IPS DF 4.7 (cell line): ENCODE data around the gene APBA2.
"Not testable (repeated sequence)": the region's sequence is repeated elsewhere in the genome, so short reads cannot be mapped to it uniquely, and the experiment has no call there.

Experiments
- DNase-seq: peaks from one replicate; pipeline ENCODE4 v3.0.0-alpha.2; 2013; ENCODE audit warnings: low spot score; ENCODE audit errors: extremely low read depth

APBA2 gene

DNA sequence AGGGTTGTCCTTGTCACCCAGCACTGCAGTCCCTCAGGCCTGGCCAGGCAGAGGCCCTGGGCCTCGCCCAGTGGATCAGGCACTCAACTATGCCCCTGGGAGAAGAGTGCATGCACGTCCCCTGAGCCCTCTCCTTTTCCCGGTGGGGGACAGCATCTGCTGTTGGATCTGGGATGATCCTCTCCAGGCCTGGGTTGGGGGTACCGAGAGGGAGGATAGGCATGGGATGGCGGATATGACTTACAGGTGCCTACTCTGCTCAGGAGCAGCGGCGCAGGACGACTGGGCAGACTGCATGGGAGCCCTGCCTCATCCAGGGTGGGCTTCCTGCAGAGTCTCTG lies 9.0 kb upstream of the APBA2 start:
- no peak for DNase-seq

DNA sequence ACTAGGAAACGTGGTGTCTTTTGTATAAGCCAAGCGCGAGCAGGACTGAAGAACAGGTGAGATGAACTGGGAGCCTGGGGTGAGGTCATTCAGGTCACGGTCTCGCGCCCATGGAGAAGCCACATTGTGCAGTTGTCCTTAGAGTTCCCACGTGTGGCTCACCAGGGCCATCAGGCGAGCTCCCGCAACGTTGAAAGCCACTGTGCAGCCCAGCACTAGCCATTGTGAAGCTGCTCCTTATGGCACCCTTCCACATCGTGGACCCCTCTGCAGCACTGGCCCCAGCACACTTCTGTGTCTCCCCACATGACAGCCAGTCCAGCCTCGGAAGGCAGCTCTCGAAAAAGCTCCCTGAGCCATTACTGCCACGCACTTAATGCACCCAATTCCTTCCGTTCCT lies 7.6 kb upstream of the APBA2 start:
- DNase-seq, result no peak

DNA sequence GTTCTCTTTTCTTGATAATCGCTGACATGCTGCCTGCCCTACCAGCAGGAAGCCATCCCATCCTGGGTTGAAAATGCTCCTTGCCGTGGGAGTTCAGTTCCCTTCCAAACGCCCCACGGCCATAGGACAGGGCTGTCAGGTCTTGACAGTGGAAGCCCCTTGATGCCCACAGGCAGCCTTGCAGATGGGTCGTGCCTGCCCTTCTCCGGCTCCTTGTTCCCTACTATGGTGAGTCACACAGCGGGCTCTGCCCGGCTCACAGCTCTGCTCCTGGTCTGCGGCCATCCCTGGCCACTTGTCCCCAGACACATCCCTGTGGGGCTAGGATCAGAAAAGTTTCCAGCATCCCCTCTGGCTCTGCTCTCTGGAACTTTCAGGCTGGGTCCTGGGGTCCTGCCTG lies 6.2 kb upstream of the APBA2 start:
- DNase-seq, result no peak

DNA sequence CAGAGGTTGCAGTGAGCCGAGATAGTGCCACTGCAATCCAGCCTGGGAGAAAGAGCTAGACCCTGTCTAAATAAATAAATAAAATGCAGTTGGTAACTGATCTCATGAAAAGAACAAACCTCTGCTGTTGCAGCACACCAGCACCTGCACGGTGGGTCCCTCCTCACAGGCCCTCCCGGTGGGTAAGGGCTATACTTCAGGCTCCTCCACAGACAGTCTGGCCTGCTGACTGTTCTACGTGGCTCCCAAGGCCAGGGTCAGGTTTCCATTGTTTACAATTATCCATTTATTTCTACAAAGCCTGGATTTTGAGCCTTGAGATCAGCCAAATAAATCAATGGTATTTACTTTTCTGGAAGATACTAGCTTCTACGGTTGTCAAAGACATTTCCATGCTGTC lies 5.1 kb upstream of the APBA2 start:
- no peak for DNase-seq

DNA sequence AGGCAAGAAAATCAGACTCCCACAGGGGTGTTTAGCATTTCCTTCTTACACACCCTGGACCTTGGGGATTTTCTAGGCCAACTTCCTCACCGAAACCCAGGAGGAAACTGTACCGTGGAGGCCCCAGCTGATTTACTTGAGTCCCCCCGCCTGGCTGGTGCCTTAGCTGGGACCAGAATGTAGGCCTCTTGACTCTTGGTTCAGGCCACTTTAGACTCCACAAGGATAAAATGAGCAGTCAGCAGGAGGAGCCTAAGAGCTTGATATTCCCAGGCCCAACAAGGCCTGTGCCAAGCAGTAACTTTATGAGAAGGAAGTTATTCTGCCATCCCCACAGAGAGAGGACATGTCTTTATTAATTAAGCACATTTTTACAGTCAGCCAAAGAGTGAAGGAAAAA lies 4.6 kb upstream of the APBA2 start:
- no peak for DNase-seq

DNA sequence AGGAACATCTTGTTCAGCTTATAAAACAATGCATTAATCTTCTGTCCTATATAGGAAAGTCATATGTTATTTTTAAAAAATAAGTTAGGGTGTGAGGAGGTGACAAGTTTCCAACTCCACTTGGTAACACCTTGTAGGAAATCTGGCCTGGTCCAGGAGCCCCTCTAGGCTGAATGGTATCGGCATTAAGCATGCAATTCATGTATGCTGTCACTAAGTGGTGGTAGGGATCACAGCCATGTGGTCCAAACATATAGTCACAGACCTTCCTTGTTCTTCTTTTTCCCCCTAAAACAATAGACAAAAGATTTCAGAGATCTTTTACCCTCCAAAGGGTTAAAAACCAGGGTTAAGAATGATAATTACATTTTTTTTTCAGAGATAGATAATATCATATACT lies 4.2 kb upstream of the APBA2 start:
- DNase-seq, result no peak

DNA sequence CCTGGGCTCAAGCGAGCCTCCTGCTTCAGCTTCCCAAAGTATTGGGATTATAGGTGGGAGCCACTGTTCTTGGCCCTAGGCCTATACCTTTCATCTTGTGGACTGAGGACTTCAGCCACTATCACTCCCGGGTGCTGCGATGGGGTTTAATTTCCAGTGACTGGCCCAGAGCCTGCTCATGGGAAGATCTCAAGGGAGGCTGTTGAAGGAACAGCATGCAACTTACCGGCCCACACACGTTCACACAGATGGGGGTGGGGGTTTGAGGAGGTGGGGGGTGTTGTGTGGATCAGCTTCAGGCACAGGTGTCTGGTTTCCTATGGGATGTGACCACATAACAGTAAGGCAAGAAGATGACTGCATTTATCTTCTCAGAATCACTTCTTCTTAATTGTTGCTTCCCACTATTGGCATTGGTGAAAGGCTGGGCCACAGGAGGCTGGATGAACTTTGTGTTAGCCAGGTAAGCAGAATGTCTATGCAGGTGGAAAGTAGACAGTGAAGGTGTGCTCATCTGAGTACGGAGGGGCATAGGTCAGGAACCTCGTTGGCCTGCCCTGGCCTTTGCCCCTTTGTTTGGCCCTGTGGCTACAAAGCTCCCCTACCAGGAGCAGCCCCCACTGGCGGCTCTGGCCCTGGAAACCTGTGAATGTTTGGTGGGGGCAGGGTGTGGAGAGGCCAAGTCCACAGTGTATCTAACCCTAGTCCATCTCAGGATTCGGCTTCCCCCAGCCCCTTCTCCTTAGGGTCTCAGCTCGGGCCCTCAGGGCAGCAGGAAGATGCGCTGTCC lies 1.4 kb upstream of the APBA2 start:
- no peak for DNase-seq

DNA sequence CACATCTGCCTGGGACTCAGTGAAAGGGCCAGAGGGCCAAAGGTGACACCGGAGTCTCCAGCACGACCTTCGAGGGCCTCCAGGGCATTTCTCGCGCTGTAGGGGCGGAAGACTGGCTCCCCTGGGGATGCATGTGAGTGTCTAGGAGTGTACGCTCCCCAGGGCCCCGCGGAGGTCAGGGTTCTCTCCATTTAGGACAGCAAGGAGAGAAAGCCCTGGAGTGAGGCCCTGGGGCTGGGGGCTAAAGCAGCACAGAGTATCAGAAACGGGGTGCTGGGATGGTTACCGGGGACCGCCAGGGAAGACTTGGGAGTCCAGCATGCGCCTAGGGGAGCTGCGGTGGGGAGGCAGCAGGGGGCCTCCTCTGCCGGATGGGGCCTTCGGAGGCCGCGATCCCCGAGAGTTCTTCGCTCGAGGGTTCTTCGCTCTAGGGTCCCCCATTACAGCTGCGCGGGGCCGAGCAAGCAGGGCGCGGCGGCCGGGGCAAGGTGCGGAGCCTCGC lies 595 bp upstream of the APBA2 start:
- no peak for DNase-seq

DNA sequence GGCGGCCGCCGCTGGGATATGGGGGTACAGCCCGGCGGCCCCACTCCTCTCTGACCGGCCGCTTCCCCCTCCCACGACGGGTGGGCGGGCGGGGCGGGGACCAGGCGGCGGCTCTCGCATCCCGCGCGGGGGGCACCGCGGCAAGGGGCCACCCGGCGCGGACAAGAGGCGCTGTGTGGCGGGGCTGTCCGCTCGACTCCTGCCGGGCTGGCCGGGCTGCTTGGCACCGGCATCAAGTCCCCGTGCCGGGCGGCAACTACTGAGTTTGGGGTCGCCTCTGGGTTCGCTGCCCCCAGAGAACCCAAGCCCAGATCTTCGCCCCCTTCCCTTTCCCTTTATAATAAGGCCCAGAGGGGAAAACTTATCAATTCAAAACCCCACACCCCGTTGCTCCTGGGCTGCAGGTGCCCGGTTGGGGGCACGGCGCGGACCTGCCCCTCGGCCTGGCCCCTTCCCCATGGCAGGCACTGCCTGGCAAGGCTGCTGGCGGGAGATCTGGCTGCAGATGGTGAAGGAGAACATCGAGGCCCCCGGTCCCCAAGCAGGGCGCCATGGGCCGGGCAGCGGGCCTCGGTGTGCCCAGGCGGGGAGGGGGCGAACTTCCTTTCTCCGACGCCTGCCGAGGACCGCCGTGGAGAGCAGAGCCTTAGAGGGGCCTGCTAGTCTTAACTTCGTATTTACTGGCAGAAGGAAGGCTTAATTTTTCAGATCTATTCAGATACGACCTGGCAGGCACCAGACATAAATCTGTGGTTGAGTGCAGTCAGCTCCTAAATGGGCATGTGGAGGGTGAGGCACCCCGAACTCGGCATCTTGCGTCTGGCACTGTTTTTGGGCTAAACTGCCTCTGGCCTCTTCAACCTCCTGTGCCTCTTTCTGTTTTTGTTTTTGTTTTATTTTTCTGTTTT lies 911 bp downstream of the APBA2 start:
- DNase-seq, result no peak

DNA sequence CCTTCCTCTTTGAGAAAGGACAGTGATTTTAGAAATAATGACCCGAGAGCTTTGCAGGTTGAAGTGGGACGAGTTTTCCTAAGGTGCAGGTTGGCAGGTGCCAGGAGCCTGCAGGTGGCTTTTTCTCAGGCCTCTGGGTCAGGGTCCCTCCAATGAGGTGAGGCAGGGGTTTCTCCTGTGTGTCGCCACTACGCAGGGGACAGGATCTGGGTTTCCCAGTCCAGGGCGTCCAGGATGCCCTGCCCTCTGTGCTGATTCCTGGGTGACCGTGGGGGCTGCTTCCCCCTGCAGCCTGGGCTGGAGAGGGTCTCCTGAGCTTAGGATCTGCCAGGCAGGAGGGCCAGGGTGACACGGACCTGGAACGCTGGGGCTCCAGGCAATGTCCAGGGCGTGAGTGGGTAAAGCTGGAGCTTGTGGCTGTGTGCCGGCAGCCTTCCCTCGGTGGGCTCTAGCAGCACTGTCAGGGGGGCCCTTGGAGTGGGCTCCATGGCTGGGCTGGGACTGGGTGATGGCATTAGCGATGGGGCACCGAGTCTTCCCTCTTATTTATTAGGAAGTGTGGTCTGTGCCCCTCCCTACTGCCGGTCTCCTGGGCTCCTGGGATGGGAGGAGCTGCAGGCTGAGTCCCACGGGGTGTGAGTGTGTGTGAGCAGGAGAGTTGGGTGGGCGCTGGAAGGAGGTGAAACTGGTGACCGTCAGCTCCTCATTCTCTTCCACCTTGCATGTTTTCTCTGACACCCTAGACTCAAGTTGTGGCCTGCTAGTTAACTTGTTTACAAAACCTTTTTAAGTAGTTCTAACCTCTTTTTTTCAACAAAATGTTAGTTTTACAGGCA lies 1.8 kb downstream of the APBA2 start:
- no peak for DNase-seq

DNA sequence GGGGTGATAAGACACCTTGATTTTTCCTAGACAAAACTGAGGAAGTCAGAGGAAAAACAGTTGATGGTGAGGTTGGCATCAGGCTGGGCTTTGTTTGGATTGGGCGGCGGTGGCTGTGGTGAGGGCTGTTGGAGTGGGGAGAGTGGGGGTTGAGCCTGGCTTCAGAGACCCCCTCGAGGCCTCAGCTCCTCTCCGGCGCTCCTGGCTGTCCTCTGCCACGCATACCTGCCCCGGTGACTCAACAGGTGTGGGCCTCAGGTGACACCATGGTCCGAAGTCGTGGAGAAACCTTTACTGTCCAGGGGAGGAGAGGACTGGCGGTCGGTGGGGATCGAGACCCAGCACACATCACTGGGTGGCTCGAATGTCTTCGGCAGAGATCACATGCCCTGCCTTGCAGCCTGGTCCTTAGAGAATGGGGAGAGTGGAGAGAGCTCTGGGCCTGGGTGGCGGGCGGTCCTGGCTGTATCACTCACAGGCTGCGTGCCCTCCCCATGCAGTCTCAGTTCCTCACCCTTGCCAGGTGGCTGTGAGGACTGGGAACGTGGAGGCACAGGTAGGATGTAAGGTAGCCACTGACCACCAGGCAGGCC lies 2.6 kb downstream of the APBA2 start:
- DNase-seq, result no peak

DNA sequence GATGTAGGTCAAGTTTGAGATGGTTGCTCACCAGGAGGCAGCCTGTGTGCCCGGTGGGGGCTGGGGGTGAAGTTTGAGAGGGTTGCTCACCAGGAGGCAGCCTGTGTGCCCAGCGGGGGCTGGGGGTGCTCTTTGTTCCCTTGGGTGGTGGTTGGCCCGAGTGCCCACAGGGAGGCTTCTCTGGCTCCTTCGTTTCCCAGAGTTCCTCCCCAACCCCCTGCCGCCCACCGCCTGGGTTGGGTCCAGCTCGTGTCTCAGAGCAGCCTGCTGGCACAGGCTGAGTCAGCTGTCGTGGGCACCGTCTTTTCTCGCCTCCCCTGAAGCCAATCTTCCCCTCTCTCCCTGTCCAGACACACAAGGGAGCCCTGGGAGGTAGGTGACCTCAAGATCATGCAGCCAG lies 3.1 kb downstream of the APBA2 start:
- no peak for DNase-seq

DNA sequence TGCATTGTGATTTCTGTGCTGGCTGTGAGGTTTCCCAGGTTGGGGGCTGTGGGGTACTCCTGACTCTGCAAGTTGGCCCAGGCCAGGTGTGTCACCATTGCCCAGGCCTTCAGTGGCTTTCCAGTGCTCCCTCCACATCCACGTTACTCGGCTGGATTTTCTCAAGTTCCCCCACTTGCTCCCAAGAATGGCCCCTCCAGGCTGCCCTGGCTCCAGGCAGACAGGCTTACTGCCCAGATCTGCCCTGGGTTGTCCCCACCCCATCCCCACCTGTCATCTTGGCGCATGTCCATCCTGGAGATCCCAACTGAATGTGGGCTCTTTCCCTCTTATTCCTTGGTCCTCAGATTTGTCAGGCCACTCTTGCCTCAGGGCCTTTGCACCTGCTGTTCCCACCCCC lies 3.6 kb downstream of the APBA2 start:
- DNase-seq, result no peak

DNA sequence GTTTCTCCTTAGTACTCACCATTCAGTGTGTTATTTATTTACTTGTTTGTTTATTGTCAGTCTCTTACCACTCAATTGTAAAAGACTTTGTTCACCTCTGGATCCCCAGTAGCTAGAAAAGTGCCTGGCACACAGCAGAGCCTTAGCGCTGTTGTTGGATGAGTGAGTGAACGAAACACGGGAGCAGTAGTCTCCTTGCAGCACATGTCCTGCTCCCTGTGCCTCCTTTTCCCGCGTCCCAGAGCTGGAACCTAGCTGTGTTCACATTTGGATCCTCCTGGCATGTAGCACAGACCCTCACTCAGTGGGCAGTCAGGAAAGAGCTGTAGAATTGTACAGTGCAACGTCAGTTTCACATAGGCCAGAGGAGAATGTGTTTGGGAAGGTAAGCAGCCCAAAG lies 4.1 kb downstream of the APBA2 start:
- not testable (repeated sequence) for DNase-seq

DNA sequence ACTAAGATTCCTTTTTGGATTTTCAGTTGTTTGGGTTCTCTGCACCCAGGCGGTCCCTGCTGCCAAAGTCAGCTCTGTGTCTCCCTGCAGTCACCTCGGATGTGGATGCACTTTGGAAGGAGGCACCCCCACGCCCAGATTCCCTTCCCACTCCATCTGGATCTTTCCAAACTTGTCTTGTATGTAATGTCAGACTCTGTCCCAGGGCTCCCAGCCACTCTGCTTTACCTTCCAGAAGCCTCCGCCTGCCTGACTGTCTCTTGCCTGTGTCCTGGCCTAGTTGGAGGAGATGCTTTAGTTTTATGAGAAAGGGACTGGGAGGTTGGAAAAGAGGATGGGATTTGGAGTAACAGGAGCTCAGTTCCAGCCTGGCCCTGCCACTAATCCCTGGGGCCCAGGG lies 4.5 kb downstream of the APBA2 start:
- DNase-seq, result not testable (repeated sequence)

DNA sequence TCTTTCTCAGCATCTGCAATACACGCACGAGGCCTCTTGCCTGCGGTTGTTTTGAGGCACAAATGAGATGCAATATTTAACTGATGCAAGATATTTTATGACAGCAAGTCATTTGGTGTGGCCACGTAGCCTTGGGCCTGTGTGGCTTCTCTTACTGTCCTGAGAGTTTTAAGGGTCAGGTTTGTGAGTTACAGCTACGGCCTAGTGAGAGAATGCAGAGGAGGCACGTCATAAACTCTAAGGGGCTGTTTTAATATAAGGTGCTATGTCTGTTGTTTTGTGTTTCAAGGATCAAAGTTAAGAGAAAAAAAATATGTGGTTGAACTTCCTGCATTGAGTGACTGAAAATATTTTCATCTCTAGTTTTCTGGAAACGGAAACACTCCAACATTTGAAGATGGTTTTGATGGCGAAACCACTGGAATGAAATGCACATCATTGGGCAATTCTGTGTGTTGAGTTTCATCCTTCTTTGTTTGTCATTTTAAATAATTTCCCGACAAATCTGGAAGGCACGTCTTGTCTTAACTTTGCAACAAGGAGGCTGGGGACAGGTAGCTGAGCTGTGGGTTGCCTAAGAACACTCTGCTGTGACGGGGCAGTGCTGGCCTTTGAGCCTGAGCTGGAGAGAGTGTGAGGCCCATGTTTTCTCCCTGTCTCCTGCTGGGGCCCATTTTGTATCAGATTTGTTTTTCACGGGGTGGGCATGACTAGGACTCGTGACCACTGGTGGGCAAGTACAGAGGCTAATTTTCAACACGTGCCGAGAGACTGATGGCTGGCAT lies 5.1 kb downstream of the APBA2 start:
- DNase-seq, result no peak

DNA sequence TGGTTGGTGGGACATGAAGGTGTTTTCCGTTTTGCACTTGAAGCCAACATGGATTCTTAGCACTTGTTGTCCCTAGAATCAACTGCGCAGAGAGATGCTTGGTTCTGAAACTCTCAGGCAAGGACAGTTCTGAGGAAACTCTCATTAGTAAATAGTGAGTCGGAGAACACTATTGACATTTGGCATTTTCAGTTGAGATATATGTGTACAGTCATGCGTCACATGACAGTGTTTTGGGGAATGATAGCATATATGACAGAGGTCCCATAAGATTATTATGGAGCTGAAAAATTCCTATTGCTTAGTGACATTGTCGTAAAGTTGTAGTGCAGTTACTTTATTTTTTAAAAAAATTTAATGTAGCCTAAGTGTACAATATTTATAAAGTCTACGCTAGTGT lies 5.8 kb downstream of the APBA2 start:
- DNase-seq, result no peak

DNA sequence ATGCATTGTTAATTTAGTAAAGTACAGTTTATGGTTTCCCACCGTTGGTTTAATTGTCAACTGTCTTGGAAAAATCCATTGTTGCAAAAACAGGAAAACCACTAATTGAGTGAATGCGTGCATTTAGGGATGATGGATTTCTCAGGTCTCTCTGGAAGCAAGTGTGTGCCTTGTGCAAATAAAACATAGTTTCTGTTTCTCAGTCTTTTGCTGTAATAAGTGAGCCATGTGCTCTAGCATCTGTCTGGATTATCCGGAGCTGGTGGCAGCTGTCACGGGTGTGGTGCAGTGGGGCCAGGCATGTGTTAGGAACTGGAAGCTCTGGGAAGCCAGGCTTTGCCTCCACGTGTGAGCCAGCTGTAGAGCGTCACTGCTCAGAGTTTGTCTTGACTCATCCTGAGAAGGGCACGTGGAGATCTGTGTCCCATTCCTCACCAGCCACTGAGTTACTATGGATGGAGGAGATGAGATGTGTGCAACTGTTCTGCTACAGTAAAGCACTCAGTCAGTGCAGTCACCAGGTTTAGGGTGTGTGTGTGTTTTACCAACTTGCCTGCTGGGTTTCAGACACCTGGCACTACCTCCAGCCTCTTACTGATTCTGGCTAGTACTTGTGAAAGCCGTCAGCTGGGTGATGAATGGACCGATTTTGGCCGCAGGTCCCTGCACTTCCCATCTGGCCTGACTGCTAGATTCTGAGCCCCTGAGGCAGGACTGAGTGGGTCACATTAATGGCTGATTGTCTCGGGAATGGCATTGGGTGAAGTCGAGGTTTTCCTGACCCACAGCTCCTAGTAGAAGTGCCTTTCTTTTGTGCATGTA lies 7.2 kb downstream of the APBA2 start:
- DNase-seq, result no peak

DNA sequence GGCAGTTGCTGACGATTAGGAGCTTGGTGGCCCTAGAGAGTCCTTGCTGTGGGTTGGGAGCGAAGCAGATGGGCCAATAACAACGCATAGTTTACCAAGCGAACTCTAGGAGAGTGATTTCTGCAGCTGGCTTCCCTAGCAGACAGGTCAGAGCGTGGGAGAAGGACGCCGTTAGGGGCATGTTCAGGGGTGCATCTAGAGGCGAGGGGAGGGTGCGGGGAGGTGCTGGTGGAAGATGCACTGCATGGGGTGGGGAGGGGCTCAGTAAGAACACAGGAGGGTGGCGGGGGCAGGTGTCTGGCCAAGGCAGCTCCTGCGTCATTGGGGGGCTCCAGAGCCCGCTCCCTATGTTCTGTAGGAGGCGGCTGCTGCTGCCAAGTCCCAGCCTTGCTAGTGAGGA lies 8.9 kb downstream of the APBA2 start:
- no peak for DNase-seq

DNA sequence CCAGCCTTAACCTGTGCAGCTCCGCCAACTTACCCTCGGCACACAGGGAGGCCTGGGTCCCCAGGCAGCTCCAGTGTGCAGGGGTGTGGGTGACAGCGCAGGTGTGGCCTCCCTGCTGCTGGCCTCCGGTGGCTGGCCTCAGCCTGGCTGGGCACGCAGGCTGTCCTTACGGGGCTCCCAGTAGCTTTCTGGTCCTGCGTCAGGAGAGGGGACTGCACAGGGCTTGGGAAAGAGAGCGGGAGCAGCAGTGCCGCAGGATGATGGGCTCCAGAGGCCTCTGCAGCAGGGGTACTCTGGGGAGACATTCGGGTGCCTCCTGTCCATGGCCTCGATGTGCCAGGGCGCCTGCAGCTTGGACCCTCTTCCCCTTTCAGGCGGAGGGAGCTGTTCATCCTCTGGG lies 9.4 kb downstream of the APBA2 start:
- DNase-seq, result no peak
